Stomach (tissue), 9 donors: Measurements from ENCODE around the gene UTP14C. TPM values are rescaled to one million over a fixed set of nuclear protein-coding genes. Genes with fewer than 3 reads are reported as not detected.

ENCODE experiments used
- DNase-seq, 2 donors: peaks; one replicate each; pipeline versions ENCODE4 v3.0.0 to v3.0.0-alpha.2; 2013 to 2019
- H3K27ac ChIP-seq, 5 donors: fragments of 200-600 bp in 4 of 5; sonication (generic) in 4 of 5; one replicate each; pipeline ENCODE4 v1.5.1; 2013 to 2019; ENCODE audit warnings: mild to moderate bottlenecking in 1 of 5, moderate library complexity in 1 of 5
- H3K27me3 ChIP-seq, 3 donors: fragments of 200-600 bp; sonication (generic); one replicate each; pipeline ENCODE4 v1.5.1; 2017 to 2019; ENCODE audit warnings: mixed run types in 1 of 3
- H3K36me3 ChIP-seq, 4 donors: fragments of 200-600 bp; sonication (generic); 1 replicate in 3 of 4; 2 replicates in 1 of 4; pipeline ENCODE4 v1.5.1; 2016 to 2019
- H3K4me1 ChIP-seq, 4 donors: fragments of 200-600 bp; sonication (generic); one replicate each; pipeline ENCODE4 v1.5.1; 2016 to 2019
- H3K4me3 ChIP-seq, 4 donors: fragments of 200-600 bp; sonication (generic) in 3 of 4; one replicate each; pipeline ENCODE4 v1.5.1; 2016 to 2019; ENCODE audit warnings: mild to moderate bottlenecking in 1 of 4
- H3K9me3 ChIP-seq, 4 donors: fragments of 200-600 bp; sonication (generic); one replicate each; pipeline ENCODE4 v1.5.1; 2016 to 2019
- EP300 ChIP-seq: sonication (generic); formaldehyde crosslinking; IDR thresholded peaks from one replicate; pipeline ENCODE4 v1.6.1; 2017; ENCODE audit warnings: antibody characterized with exemption
- POLR2A ChIP-seq, 4 donors: fragments of 450-650 bp; IDR thresholded peaks; one replicate each; pipeline ENCODE4 v1.6.1; 2016; ENCODE audit warnings: antibody characterized with exemption in 4 of 4, control low read depth in 2 of 4, mild to moderate bottlenecking in 1 of 4, moderate library complexity in 1 of 4
- POLR2AphosphoS5 ChIP-seq, 3 donors: sonication (generic); formaldehyde crosslinking; IDR thresholded peaks; one replicate each; pipeline ENCODE4 v1.6.1; 2016; ENCODE audit warnings: antibody characterized with exemption in 3 of 3
- WGBS, 5 donors: extraction: QIAGEN DNeasy Blood & Tissue Kit in 3 of 5; methylation state at CpG; one replicate each; pipeline versions ENCODE4 v1.1.5 to v1.1.7; 2013 to 2018; 5-methylcytosine and 5-hydroxymethylcytosine counted together
- intact Hi-C: fragments of 100-400 bp; cut with DNase I; formaldehyde crosslinking; loops from one replicate; pipeline ENCODE4 v1.15.1; 2023; ENCODE audit warnings: low total_unique reads
- polyA plus RNA-seq, 3 donors: library from polyadenylated mRNA; stranded (reverse); fragments of 200-250 nt; gene quantifications; one replicate each; pipeline ENCODE4 v1.2.3, GENCODE V29; 2013
- total RNA-seq, 5 donors: library from RNA; depleted of rRNA; stranded (reverse); fragments of >200 nt; gene quantifications; one replicate each; pipeline versions ENCODE4 v1.1.0 to v1.2.3, GENCODE V29; 2014 to 2016
- TF ChIP-seq, protein P1 (sequence below), 7 experiments: fragments of 450-650 bp in 4 of 7; fragments of 200-600 bp in 3 of 7; sonication (generic) in 3 of 7; IDR thresholded peaks; one replicate each; pipeline ENCODE4 v1.5.1; 2016 to 2019; ENCODE audit warnings: antibody characterized with exemption in 7 of 7, control low read depth in 2 of 7, mild to moderate bottlenecking in 1 of 7
- donor health status: healthy with polysubstance abuse.
- donor health status: Bipolar disorder and iron deficiency.
- donor health status: healthy.

UTP14C gene
- total and polyA plus RNA-seq, 8 donors, result 2.3 to 21.7 (median 5.3) TPM

DNA sequence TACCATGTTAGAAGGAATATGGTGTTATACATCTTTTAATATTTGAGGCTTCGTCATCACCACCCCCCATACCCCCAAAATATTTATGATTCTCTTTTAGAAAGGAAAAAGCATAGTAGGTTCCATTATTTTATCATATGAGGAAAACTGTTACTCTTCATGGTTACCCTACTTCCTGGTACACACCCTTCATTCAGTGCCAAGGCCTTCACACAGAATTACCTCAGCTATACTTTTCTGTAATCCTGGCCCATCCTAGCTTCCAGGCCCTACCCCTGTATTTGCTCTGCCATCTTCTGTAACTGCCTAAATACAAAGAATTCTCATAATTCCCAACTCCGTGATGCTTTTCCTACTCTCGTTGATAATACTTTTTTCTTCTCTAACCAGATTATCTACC lies 4.3 kb upstream of the UTP14C start:
- DNase-seq, result no peak
- H3K4me1 ChIP-seq, result peaks cover 0 to under 1% (median under 1%) of the 10 kb centered on the region in 4 donors
- 93 to 97% (median 95%) methylated on average over 3 of the region's 3 CpGs for WGBS, 5 donors
- TF ChIP-seq POLR2A (IDR thresholded peaks at IDR 0.05) (no peak), POLR2AphosphoS5 (IDR thresholded peaks at IDR 0.05) (no peak), EP300 (no peak)
- TF ChIP-seq, protein P1, sequence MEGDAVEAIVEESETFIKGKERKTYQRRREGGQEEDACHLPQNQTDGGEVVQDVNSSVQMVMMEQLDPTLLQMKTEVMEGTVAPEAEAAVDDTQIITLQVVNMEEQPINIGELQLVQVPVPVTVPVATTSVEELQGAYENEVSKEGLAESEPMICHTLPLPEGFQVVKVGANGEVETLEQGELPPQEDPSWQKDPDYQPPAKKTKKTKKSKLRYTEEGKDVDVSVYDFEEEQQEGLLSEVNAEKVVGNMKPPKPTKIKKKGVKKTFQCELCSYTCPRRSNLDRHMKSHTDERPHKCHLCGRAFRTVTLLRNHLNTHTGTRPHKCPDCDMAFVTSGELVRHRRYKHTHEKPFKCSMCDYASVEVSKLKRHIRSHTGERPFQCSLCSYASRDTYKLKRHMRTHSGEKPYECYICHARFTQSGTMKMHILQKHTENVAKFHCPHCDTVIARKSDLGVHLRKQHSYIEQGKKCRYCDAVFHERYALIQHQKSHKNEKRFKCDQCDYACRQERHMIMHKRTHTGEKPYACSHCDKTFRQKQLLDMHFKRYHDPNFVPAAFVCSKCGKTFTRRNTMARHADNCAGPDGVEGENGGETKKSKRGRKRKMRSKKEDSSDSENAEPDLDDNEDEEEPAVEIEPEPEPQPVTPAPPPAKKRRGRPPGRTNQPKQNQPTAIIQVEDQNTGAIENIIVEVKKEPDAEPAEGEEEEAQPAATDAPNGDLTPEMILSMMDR (IDR thresholded peaks at IDR 0.05), result no peak
- H3K9me3 ChIP-seq, result no peaks in the 10 kb centered on the region
- intact Hi-C loops, result no loop called here
- peaks cover 15 to 87% (median 81%) of the 10 kb centered on the region in 4 donors for H3K36me3 ChIP-seq
- no peaks in the 10 kb centered on the region for H3K27me3 ChIP-seq
- no peak overlapping the region for H3K27ac ChIP-seq
- H3K4me3 ChIP-seq, result no peak overlapping the region

DNA sequence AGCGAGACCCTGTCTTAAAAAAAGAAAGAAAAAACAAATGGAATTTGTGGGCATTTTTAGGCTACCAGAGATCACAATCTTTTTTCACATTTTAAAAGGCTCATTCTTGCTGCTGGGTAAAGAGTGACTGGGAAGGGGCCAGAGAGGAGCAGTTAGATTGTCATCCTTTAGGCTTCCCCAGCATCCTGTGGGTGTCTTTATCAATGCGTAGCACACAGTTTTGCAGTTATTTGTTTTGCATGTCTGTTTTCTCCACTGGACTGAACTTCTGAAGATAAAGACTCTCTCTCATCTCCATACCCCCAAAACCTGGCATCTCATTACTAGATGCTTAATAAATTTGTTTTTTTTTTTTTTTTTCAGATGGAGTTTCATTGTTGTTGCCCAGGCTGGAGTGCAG lies 2.1 kb upstream of the UTP14C start:
- WGBS, 5 donors, result 98 to 100% (median 100%) methylated on average over 2 of the region's 2 CpGs
- Histone ChIP-seq H3K27me3 (no peaks in the 10 kb centered on the region), H3K4me3 (no peak overlapping the region), H3K9me3 (no peaks in the 10 kb centered on the region), H3K27ac (no peak overlapping the region), H3K36me3 (peaks cover 21 to 88% (median 83%) of the 10 kb centered on the region in 4 donors), H3K4me1 (peaks cover 0 to 14% (median 4%) of the 10 kb centered on the region in 4 donors)
- intact Hi-C loops, result no loop called here
- TF ChIP-seq POLR2AphosphoS5 (IDR thresholded peaks at IDR 0.05) (no peak), EP300 (no peak), POLR2A (IDR thresholded peaks at IDR 0.05) (no peak)
- TF ChIP-seq, protein P1 (IDR thresholded peaks at IDR 0.05), result no peak
- no peak for DNase-seq

DNA sequence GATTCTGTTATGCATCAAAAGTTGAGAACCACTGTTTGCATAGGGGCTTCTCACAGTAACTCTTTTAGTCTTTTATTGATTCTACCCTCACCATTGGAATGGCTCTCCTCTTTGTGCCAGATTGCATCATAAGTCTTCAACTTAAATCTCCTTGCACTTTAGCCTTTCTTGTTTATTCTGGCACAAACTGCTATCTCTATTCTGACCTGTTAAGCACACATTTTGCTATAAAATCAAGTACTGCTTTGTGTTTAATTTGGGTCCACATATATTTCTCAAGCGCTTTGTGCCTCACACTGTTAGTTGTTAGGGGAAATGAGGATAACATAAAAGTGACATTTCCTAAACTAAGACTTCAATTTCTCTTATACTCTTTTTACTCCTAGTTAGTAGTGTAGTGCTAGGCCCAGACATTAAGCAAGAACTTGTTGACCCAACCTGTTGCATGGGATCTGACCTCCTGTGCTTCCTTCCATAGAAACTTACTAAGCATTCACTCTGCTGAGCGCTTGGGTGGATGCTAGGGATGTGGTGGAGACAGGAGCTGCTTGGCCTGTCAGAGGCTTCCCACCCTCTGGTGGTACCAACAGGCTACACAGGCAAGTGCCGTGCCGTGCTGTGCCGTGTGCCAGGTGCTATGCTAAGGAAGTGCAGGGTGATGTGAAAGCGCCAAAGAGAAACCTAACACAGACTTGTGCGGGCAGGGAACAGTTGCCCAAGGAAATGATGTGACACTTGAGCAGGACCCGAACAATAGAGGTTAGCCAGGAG lies 1.2 kb downstream of the UTP14C start:
- H3K4me1 ChIP-seq, result peaks cover 0 to 15% (median 4%) of the 10 kb centered on the region in 4 donors
- H3K36me3 ChIP-seq, result peaks cover 21 to 81% (median 78%) of the 10 kb centered on the region in 4 donors
- no peak overlapping the region for H3K4me3 ChIP-seq
- TF ChIP-seq POLR2A (IDR thresholded peaks at IDR 0.05) (no peak), POLR2AphosphoS5 (IDR thresholded peaks at IDR 0.05) (no peak), EP300 (no peak)
- TF ChIP-seq, protein P1 (IDR thresholded peaks at IDR 0.05), result no peak
- H3K27ac ChIP-seq, result no peak overlapping the region
- H3K27me3 ChIP-seq, result no peaks in the 10 kb centered on the region
- DNase-seq, result no peak
- WGBS, 5 donors, result 93 to 96% (median 94%) methylated on average over 8 of the region's 8 CpGs
- no peaks in the 10 kb centered on the region for H3K9me3 ChIP-seq
- intact Hi-C loops, result no loop called here

DNA sequence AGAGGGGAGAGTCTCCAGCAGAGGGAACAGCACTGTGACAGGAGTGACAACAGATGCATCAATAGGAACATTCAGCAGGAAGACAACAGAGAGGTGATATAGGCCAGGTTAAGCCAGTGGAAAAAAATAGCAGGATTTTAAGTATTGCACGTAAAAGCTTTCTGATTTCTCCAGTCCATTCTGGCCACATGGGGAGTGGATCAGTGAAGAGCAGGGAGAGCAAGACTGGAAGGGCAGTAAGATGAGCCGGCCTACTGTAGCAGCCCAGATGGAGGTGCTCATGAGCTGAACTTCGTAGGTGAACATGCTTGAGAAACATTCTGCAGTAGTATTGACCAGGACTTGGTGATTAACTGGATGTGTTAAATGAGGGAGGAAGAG lies 1.7 kb downstream of the UTP14C start:
- 92 to 100% (median 95%) methylated on average over 3 of the region's 3 CpGs for WGBS, 5 donors
- Histone ChIP-seq H3K27ac (no peak overlapping the region), H3K4me1 (peaks cover 0 to 15% (median 4%) of the 10 kb centered on the region in 4 donors), H3K9me3 (no peaks in the 10 kb centered on the region), H3K36me3 (peaks cover 21 to 75% (median 73%) of the 10 kb centered on the region in 4 donors), H3K4me3 (no peak overlapping the region), H3K27me3 (no peaks in the 10 kb centered on the region)
- intact Hi-C loops, result no loop called here
- DNase-seq, result no peak
- TF ChIP-seq EP300 (no peak), POLR2A (IDR thresholded peaks at IDR 0.05) (no peak), POLR2AphosphoS5 (IDR thresholded peaks at IDR 0.05) (no peak)
- TF ChIP-seq, protein P1 (IDR thresholded peaks at IDR 0.05), result no peak
